Endodermal cell (in vitro differentiated cells): ENCODE measurements around the gene CERKL. TPM values are rescaled to one million over a fixed set of nuclear protein-coding genes. Genes with fewer than 3 reads are reported as not detected.

Experiments used
- DNase-seq: peaks from one replicate; pipeline ENCODE4 v3.0.0-alpha.2; 2017
- H3K27ac ChIP-seq: 2 replicates; pipeline ENCODE4 v1.5.1; 2013; ENCODE audit warnings: mild to moderate bottlenecking, low read depth, low read length, moderate library complexity
- H3K27me3 ChIP-seq: 2 replicates; pipeline ENCODE4 v1.6.1; 2013; ENCODE audit warnings: mild to moderate bottlenecking, low read length, moderate library complexity; ENCODE audit not compliant: insufficient read depth, control insufficient read depth, poor library complexity, severe bottlenecking
- H3K36me3 ChIP-seq: 2 replicates; pipeline ENCODE4 v1.7.0; 2013; ENCODE audit warnings: mild to moderate bottlenecking, low read length, moderate library complexity; ENCODE audit not compliant: control insufficient read depth, insufficient read depth
- H3K4me1 ChIP-seq: one replicate; pipeline ENCODE4 v1.7.0; 2013; ENCODE audit warnings: low read length; ENCODE audit not compliant: control insufficient read depth, insufficient read depth
- H3K4me3 ChIP-seq: 2 replicates; pipeline ENCODE4 v1.5.1; 2013; ENCODE audit warnings: mild to moderate bottlenecking, low read length, moderate library complexity
- H3K9ac ChIP-seq: 2 replicates; pipeline ENCODE4 v1.6.1; 2013; ENCODE audit warnings: mild to moderate bottlenecking, low read length, moderate library complexity; ENCODE audit not compliant: poor library complexity, severe bottlenecking; ENCODE audit errors: extremely low read depth
- H3K9me3 ChIP-seq: 2 replicates; pipeline ENCODE4 v1.6.1; 2013; ENCODE audit warnings: mild to moderate bottlenecking, low read length, moderate library complexity; ENCODE audit not compliant: control insufficient read depth
- H3K27ac Mint-ChIP-seq: 2 replicates; pipeline ENCODE4 v1.8.0; 2020; ENCODE audit warnings: mixed read lengths
- H3K27me3 Mint-ChIP-seq: 2 replicates; pipeline ENCODE4 v1.8.0; 2021; ENCODE audit warnings: mild to moderate bottlenecking, mixed read lengths; ENCODE audit not compliant: insufficient read depth
- H3K36me3 Mint-ChIP-seq: 2 replicates; pipeline ENCODE4 v1.8.0; 2020; ENCODE audit warnings: low read depth, mixed read lengths
- H3K4me1 Mint-ChIP-seq: 2 replicates; pipeline ENCODE4 v1.8.0; 2020; ENCODE audit warnings: mixed read lengths
- H3K4me3 Mint-ChIP-seq: 2 replicates; pipeline ENCODE4 v1.8.0; 2020; ENCODE audit warnings: mild to moderate bottlenecking, moderate library complexity, mixed read lengths
- H3K9me3 Mint-ChIP-seq: 2 replicates; pipeline ENCODE4 v1.8.0; 2020; ENCODE audit warnings: mild to moderate bottlenecking, mixed read lengths
- WGBS, 2 experiments: methylation state at CpG; one replicate each; pipeline versions ENCODE4 v1.1.5 to v1.1.7; 2013; ENCODE audit warnings: missing lambda C conversion rate in 2 of 2, mixed read lengths in 1 of 2; ENCODE audit not compliant: insufficient coverage in 1 of 2, insufficient read length in 1 of 2; 5-methylcytosine and 5-hydroxymethylcytosine counted together
- total RNA-seq, 2 donors: library from RNA; stranded (reverse); fragmentation: NEBNext Ultra II Directional in 1 of 2; extraction: Animal tissue kit (Norgen Biotek cat#: 25700) in 1 of 2; gene quantifications; 2 replicates in 1 of 2; 3 replicates in 1 of 2; pipeline ENCODE4 v1.2.1, GENCODE V29; 2021
- TF ChIP-seq, protein P1 (sequence below): fragments of 200-600 bp; sonication (generic); conservative IDR thresholded peaks from 2 replicates; pipeline ENCODE4 v1.5.0; 2021; ENCODE audit warnings: antibody characterized with exemption, mild to moderate bottlenecking

The CERKL gene
- total RNA-seq, 2 donors from 2014 or later, result 0.20 to 0.31 TPM

DNA sequence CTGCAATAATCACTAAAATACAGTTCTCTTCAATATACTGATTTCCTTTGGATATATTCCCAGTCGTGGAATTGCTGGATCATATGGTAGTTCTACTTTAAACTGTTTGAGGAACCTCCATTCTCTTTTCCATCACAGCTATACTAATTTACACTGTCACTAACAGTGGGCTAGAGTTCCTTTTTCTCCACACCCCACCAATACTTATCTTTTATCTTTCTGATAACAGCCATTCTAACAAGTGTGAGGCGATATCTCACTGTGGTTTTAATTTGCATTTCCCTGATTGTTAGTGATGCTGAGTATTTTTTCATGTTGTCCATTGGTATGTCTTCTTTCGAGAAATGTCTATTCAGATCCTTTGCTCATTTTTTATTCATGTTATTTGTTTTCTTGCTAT lies 68.4 kb downstream of the CERKL start:
- Mint-ChIP-seq H3K9me3 (no peaks in the 10 kb centered on the region), H3K36me3 (no peaks in the 10 kb centered on the region), H3K27ac (no peak overlapping the region), H3K27me3 (peaks cover 32% of the 10 kb centered on the region), H3K4me3 (no peak overlapping the region), H3K4me1 (peaks cover 19% of the 10 kb centered on the region)
- no peak overlapping the region for H3K9ac ChIP-seq
- no peak overlapping the region for H3K27ac ChIP-seq
- no peaks in the 10 kb centered on the region for H3K9me3 ChIP-seq
- peaks cover 11% of the 10 kb centered on the region for H3K27me3 ChIP-seq
- 83 to 86% methylated on average over 2 to 3 of the region's 3 CpGs for WGBS, 2 experiments
- H3K36me3 ChIP-seq, result no peaks in the 10 kb centered on the region
- no peak for DNase-seq
- H3K4me1 ChIP-seq, result no peaks in the 10 kb centered on the region
- no peak overlapping the region for H3K4me3 ChIP-seq
- TF ChIP-seq, protein P1, sequence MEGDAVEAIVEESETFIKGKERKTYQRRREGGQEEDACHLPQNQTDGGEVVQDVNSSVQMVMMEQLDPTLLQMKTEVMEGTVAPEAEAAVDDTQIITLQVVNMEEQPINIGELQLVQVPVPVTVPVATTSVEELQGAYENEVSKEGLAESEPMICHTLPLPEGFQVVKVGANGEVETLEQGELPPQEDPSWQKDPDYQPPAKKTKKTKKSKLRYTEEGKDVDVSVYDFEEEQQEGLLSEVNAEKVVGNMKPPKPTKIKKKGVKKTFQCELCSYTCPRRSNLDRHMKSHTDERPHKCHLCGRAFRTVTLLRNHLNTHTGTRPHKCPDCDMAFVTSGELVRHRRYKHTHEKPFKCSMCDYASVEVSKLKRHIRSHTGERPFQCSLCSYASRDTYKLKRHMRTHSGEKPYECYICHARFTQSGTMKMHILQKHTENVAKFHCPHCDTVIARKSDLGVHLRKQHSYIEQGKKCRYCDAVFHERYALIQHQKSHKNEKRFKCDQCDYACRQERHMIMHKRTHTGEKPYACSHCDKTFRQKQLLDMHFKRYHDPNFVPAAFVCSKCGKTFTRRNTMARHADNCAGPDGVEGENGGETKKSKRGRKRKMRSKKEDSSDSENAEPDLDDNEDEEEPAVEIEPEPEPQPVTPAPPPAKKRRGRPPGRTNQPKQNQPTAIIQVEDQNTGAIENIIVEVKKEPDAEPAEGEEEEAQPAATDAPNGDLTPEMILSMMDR, result no peak

DNA sequence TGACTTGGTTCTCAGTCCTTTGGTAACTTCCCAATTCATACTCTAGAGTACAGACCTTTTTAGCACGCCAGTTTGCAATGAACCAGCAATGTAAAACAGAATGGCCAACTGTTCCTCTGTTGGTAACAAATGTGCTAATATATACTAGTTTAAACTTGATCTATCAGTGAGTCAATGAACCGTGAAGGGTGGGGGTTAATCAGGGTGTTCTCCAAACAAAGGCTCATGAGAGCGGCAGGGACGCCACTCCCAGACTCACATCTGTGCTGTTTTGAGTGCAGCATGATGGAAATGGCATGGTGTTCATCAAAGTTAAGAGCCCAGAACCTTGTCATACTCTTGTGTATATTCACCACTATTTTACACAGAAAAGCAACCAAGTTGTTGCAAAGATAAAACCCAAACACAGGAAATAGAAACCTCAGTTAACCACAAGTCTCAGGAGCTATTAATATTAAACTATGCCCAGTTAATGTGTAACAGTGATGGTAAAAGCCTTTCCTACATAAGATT lies 70.3 kb downstream of the CERKL start:
- peaks cover 29% of the 10 kb centered on the region for H3K27me3 Mint-ChIP-seq
- no peak overlapping the region for H3K27ac ChIP-seq
- no peak for DNase-seq
- no peak overlapping the region for H3K9ac ChIP-seq
- TF ChIP-seq, protein P1, result no peak
- 75 to 83% methylated on average over 3 to 4 of the region's 4 CpGs for WGBS, 2 experiments
- no peaks in the 10 kb centered on the region for H3K9me3 Mint-ChIP-seq
- H3K27ac Mint-ChIP-seq, result no peak overlapping the region
- no peaks in the 10 kb centered on the region for H3K36me3 ChIP-seq
- H3K4me3 Mint-ChIP-seq, result no peak overlapping the region
- H3K4me1 Mint-ChIP-seq, result peaks cover 19% of the 10 kb centered on the region
- no peaks in the 10 kb centered on the region for H3K36me3 Mint-ChIP-seq
- no peaks in the 10 kb centered on the region for H3K4me1 ChIP-seq
- H3K4me3 ChIP-seq, result no peak overlapping the region
- peaks cover 16% of the 10 kb centered on the region for H3K27me3 ChIP-seq
- no peaks in the 10 kb centered on the region for H3K9me3 ChIP-seq

DNA sequence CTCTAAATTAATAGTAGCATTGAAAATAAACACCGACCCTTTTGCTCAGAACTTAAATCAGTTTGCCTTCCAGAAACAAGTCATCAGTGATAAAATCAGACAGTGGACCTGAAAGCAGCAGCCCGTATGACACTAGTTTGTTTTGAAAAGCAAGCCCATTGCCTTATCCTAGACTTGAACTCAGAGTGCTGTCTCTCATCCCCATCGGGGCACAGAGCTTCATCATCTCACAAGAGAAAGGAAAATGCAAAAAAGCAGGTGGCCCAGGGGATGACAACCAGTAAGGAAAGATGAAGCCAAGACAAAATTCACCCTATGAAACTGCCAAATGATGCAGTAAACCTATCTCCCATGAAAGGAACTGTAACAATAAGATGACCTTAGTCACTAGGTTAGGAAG lies 71.2 kb downstream of the CERKL start:
- no peaks in the 10 kb centered on the region for H3K9me3 Mint-ChIP-seq
- no peak overlapping the region for H3K4me3 ChIP-seq
- H3K4me3 Mint-ChIP-seq, result no peak overlapping the region
- H3K27ac ChIP-seq, result no peak overlapping the region
- peaks cover 33% of the 10 kb centered on the region for H3K27me3 Mint-ChIP-seq
- 76 to 86% methylated on average over 2 to 3 of the region's 3 CpGs for WGBS, 2 experiments
- no peaks in the 10 kb centered on the region for H3K36me3 Mint-ChIP-seq
- peaks cover 23% of the 10 kb centered on the region for H3K27me3 ChIP-seq
- no peak overlapping the region for H3K9ac ChIP-seq
- H3K9me3 ChIP-seq, result no peaks in the 10 kb centered on the region
- no peak for DNase-seq
- peaks cover 19% of the 10 kb centered on the region for H3K4me1 Mint-ChIP-seq
- H3K4me1 ChIP-seq, result no peaks in the 10 kb centered on the region
- H3K36me3 ChIP-seq, result no peaks in the 10 kb centered on the region
- TF ChIP-seq, protein P1, result no peak
- H3K27ac Mint-ChIP-seq, result no peak overlapping the region
